ENCODE results near the gene CEP112.

DNA sequence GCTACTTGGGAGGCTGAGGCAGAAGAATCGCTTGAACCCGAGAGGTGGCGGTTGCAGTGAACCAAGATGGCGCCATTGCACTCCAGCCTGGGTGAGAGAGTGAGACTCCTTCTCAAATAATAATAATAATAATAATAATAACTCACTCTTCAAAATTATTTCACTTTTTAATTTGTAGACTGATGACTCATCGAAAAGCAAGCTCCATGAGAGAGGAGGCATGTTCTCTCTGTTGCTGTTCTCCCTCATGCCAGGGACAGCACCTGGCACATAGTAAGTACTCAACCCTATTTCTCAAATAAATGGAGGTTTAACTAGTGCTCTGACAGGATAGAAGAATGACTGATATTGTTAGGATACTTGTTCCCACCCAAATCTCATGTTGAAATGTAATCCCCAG, 265.3 kb downstream of the CEP112 start:
- no peak for TF ChIP-seq EGR1 (IDR thresholded peaks at IDR 0.05; ENCODE audit: low read depth in 2 of 2)
- TF ChIP-seq, protein P1, sequence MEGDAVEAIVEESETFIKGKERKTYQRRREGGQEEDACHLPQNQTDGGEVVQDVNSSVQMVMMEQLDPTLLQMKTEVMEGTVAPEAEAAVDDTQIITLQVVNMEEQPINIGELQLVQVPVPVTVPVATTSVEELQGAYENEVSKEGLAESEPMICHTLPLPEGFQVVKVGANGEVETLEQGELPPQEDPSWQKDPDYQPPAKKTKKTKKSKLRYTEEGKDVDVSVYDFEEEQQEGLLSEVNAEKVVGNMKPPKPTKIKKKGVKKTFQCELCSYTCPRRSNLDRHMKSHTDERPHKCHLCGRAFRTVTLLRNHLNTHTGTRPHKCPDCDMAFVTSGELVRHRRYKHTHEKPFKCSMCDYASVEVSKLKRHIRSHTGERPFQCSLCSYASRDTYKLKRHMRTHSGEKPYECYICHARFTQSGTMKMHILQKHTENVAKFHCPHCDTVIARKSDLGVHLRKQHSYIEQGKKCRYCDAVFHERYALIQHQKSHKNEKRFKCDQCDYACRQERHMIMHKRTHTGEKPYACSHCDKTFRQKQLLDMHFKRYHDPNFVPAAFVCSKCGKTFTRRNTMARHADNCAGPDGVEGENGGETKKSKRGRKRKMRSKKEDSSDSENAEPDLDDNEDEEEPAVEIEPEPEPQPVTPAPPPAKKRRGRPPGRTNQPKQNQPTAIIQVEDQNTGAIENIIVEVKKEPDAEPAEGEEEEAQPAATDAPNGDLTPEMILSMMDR (IDR thresholded peaks at IDR 0.05; ENCODE audit: low read depth, low read length, missing input control), result no peak
- TF ChIP-seq YY1 (IDR thresholded peaks at IDR 0.05), result no peak
- TF ChIP-seq JUND (IDR thresholded peaks at IDR 0.05), result no peak

All from liver (tissue), 3 donors.